ENCODE measurements around the gene TMEM106C. TPM values are rescaled to one million over a fixed set of nuclear protein-coding genes. Genes with fewer than 3 reads are reported as not detected.

TMEM106C gene
- total and polyA plus RNA-seq, 2 of the 13 experiments (the other 11 are each of a cell fraction or from before 2014, with no cell fraction given): 132 to 192 TPM

- ATAC-seq (no peak), FAIRE-seq (no peak), DNase-seq (ENCODE audit: low spot score) (no peak)
- no peaks in the 10 kb centered on the region for H3K36me3 ChIP-seq (replicated peaks in 1 of 2; ENCODE audit: control insufficient read depth in 1 of 2, insufficient read depth in 2 of 2, low read length in 2 of 2)
- intact Hi-C loops (cut with micrococcal nuclease; ENCODE audit: unreplicated experiment): no loop called here
- ChIA-PET POLR2A (no interaction called here), CTCF (ENCODE audit: low intra/inter-chr PET ratio, low total read pairs) (no interaction called here)
- H3K9ac ChIP-seq (ENCODE audit: insufficient read depth, low read depth, low read length): no peak overlapping the region
- H3K4me3 ChIP-seq (replicated peaks in 1 of 3; ENCODE audit: insufficient read depth in 1 of 3, low read depth in 2 of 3, low read length in 3 of 3): no peak overlapping the region
- no peak overlapping the region for H3K27ac ChIP-seq (ENCODE audit: extremely low read length, insufficient read depth, low read length)
- H3K4me1 ChIP-seq (ENCODE audit: insufficient read depth, low read length): peaks cover 13% of the 10 kb centered on the region
- in situ Hi-C loops (cut with HindIII; ENCODE audit: extremely low pct_ligation_motif_present, low pct_unique_long_range_greater_than_20kb): no loop called here
- H3K4me2 ChIP-seq (ENCODE audit: low read depth, low read length): no peak overlapping the region
- TF ChIP-seq MTF2 (CRISPR knock-in tag; IDR thresholded peaks at IDR 0.05; ENCODE audit: borderline replicate concordance) (no peak), ZBTB46 (CRISPR knock-in tag; IDR thresholded peaks at IDR 0.05; ENCODE audit: borderline replicate concordance) (no peak), ZNF569 (CRISPR knock-in tag; IDR thresholded peaks at IDR 0.05; ENCODE audit: borderline replicate concordance) (no peak), HNRNPL (IDR thresholded peaks at IDR 0.05; ENCODE audit: low read depth, low read length) (no peak), MEF2D (CRISPR knock-in tag; IDR thresholded peaks at IDR 0.05) (no peak), ADNP (CRISPR knock-in tag; IDR thresholded peaks at IDR 0.05) (no peak)
- no peak overlapping the region for H2AFZ ChIP-seq (ENCODE audit: low read length)
- no peaks in the 10 kb centered on the region for H3K79me2 ChIP-seq (ENCODE audit: insufficient read depth, low read length)
- no TSS peak for BruUV-seq (replicated peaks)
- H3K9me3 ChIP-seq (ENCODE audit: low read length): no peaks in the 10 kb centered on the region
- WGBS (ENCODE audit: low lambda C conversion rate): 67% methylated on average over 7 of the region's 8 CpGs
- no peaks in the 10 kb centered on the region for H4K20me1 ChIP-seq (ENCODE audit: insufficient read depth, low read length)
- H3K27me3 ChIP-seq (ENCODE audit: control insufficient read depth in 1 of 2, insufficient read depth in 2 of 2, low read length in 2 of 2): peaks cover 0 to 4% of the 10 kb centered on the region in 2 experiments; a peak in 1 of 5 replicates
These were observed 21.0 kb downstream of the TMEM106C start for GRCh38 chr12:47984331-47984801.

All from HepG2 (cell line).